OCI-LY1 (cell line): Measurements from ENCODE around the gene PTPN6.

Experiments used
- EZH2 ChIP-seq: fragments of 200-600 bp; sonication (generic), shearing (Covaris generic); IDR thresholded peaks from 2 replicates; pipeline ENCODE4 v1.8.0; 2017; ENCODE audit warnings: borderline replicate concordance, mixed run types, mild to moderate bottlenecking, antibody characterized with exemption, low read length, moderate library complexity, mixed read lengths
- TF ChIP-seq, protein P1 (sequence below): fragments of 200-600 bp; sonication (generic), shearing (Covaris generic); IDR thresholded peaks from 2 replicates; pipeline ENCODE4 v1.5.1; 2017; ENCODE audit warnings: mild to moderate bottlenecking, antibody characterized with exemption, low read length, moderate library complexity, mixed read lengths

DNA sequence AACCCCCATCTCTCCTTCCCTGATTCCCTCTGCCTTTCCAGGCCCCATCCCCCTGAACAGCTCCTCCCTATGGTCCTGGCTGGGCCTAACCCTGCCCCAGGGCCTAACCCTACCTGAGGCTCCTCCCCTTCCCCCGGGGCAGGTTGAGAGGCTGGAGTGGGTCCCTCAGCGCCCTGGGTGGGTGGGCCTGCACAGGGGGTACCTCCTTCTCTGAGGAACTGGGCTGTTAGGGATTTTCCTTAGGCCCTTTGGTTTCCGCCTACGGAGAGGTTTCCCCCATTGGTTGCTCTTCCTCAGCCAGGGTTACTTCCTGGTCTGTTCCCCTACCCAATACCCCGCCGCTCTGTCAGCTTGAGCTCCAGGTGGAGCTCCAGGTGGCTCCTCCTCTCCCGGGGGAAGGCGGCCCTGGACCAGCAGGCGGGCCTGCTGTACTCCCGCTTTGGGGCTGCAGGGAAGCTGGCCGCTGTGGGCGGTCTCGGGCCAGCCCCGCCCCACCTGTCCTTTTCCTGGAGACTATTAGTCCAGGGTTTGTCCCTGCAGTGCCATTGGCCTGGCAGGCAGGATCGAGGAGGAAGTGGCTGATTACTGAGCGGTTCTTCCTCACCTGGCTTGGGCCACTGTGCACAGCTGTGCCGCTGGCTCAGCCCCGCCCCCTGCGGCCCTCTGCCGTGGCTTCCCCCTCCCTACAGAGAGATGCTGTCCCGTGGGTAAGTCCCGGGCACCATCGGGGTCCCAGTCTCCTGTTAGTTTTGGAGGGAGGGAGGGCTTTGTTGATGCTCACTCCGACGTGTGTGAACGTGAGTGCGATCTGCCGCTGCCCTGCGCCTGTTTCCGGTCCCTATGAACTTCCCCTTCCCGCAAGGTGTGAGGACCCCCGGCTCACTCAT, 4.9 kb upstream of the PTPN6 start:
- TF ChIP-seq, protein P1, sequence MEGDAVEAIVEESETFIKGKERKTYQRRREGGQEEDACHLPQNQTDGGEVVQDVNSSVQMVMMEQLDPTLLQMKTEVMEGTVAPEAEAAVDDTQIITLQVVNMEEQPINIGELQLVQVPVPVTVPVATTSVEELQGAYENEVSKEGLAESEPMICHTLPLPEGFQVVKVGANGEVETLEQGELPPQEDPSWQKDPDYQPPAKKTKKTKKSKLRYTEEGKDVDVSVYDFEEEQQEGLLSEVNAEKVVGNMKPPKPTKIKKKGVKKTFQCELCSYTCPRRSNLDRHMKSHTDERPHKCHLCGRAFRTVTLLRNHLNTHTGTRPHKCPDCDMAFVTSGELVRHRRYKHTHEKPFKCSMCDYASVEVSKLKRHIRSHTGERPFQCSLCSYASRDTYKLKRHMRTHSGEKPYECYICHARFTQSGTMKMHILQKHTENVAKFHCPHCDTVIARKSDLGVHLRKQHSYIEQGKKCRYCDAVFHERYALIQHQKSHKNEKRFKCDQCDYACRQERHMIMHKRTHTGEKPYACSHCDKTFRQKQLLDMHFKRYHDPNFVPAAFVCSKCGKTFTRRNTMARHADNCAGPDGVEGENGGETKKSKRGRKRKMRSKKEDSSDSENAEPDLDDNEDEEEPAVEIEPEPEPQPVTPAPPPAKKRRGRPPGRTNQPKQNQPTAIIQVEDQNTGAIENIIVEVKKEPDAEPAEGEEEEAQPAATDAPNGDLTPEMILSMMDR, result no peak
- TF ChIP-seq EZH2, result no peak
